GM23248 (cell line): Measurements from ENCODE around the gene CASKIN1. TPM values are rescaled to one million over a fixed set of nuclear protein-coding genes. Genes with fewer than 3 reads are reported as not detected.
"Not testable (repeated sequence)": the region's sequence is repeated elsewhere in the genome, so short reads cannot be mapped to it uniquely, and the experiment has no call there.

Experiments used
- DNase-seq: peaks from one replicate; pipeline ENCODE4 v3.0.0-alpha.2; 2015
- H2AFZ ChIP-seq: fragments of 200-600 bp; sonication (generic); 2 replicates; pipeline ENCODE4 v1.6.1; 2016; ENCODE audit warnings: antibody characterized with exemption
- H3F3A ChIP-seq: fragments of 200-600 bp; sonication (generic); 2 replicates; pipeline ENCODE4 v1.6.1; 2016; ENCODE audit warnings: mild to moderate bottlenecking, antibody characterized with exemption, mixed run types; ENCODE audit not compliant: insufficient read depth
- H3K27ac ChIP-seq: fragments of 200-600 bp; sonication (generic); 2 replicates; pipeline ENCODE4 v1.5.1; 2016; ENCODE audit warnings: mild to moderate bottlenecking
- H3K27me3 ChIP-seq: fragments of 200-600 bp; sonication (generic); replicated peaks from 2 replicates; pipeline ENCODE4 v1.6.1; 2016; ENCODE audit warnings: mild to moderate bottlenecking; ENCODE audit not compliant: insufficient read depth
- H3K36me3 ChIP-seq: fragments of 200-600 bp; sonication (generic); 2 replicates; pipeline ENCODE4 v1.6.1; 2016; ENCODE audit warnings: low read depth, mild to moderate bottlenecking
- H3K4me1 ChIP-seq: fragments of 200-600 bp; sonication (generic); 2 replicates; pipeline ENCODE4 v1.6.1; 2016; ENCODE audit warnings: mild to moderate bottlenecking; ENCODE audit not compliant: insufficient read depth
- H3K4me2 ChIP-seq: fragments of 200-600 bp; sonication (generic); one replicate; pipeline ENCODE4 v1.6.1; 2016; ENCODE audit warnings: mild to moderate bottlenecking; ENCODE audit not compliant: unreplicated experiment
- H3K4me3 ChIP-seq: fragments of 200-600 bp; sonication (generic); 2 replicates; pipeline ENCODE4 v1.5.1; 2016; ENCODE audit warnings: mild to moderate bottlenecking
- H3K79me2 ChIP-seq: fragments of 200-600 bp; sonication (generic); 2 replicates; pipeline ENCODE4 v1.6.1; 2016; ENCODE audit warnings: mild to moderate bottlenecking; ENCODE audit not compliant: insufficient read depth
- H3K9ac ChIP-seq: fragments of 200-600 bp; sonication (generic); 2 replicates; pipeline ENCODE4 v1.6.1; 2016; ENCODE audit warnings: mild to moderate bottlenecking
- H3K9me2 ChIP-seq: fragments of 200-600 bp; sonication (generic); 2 replicates; pipeline ENCODE4 v1.6.1; 2016; ENCODE audit warnings: mixed run types, mild to moderate bottlenecking, moderate library complexity; ENCODE audit not compliant: insufficient read depth
- H3K9me3 ChIP-seq: fragments of 200-600 bp; sonication (generic); one replicate; pipeline ENCODE4 v1.6.1; 2017; ENCODE audit warnings: low read depth
- H4K20me1 ChIP-seq: fragments of 200-600 bp; sonication (generic); 2 replicates; pipeline ENCODE4 v1.6.0; 2016; ENCODE audit not compliant: insufficient read depth
- EZH2 ChIP-seq: fragments of 200-600 bp; sonication (generic); IDR thresholded peaks from 2 replicates; pipeline ENCODE4 v1.6.1; 2018; ENCODE audit warnings: antibody characterized with exemption, mild to moderate bottlenecking; ENCODE audit not compliant: insufficient read depth, poor library complexity, severe bottlenecking
- EZH2phosphoT487 ChIP-seq: fragments of 200-600 bp; sonication (generic); IDR thresholded peaks from 2 replicates; pipeline ENCODE4 v1.6.1; 2018; ENCODE audit warnings: antibody characterized with exemption, moderate library complexity, mild to moderate bottlenecking, low read depth; ENCODE audit not compliant: insufficient read depth
- WGBS, 2 experiments: methylation state at CpG; one replicate each; pipeline ENCODE4 v1.1.6; 2015 to 2017; ENCODE audit warnings: low lambda C conversion rate in 2 of 2, low coverage in 1 of 2; ENCODE audit errors: missing lambda C conversion rate in 2 of 2; 5-methylcytosine and 5-hydroxymethylcytosine counted together
- in situ Hi-C: fragments of 300-500 bp; cut with MboI; formaldehyde crosslinking; loops from 2 replicates; pipeline ENCODE4 v1.15.0; 2020
- polyA plus RNA-seq: library from polyadenylated mRNA; unstranded; fragments of >200 nt; fragmentation: Nextera tagmentation; extraction: Ambion mirVana; gene quantifications from 2 replicates; pipeline ENCODE4 v1.2.1, GENCODE V29; 2016
- total RNA-seq: library from RNA; depleted of rRNA; stranded (reverse); fragments of >200 nt; shearing (Covaris generic); gene quantifications from 2 replicates; pipeline ENCODE4 v1.2.3, GENCODE V29; 2014

Gene CASKIN1
- total and polyA plus RNA-seq, 2 experiments from 2014 or later: not detected

DNA sequence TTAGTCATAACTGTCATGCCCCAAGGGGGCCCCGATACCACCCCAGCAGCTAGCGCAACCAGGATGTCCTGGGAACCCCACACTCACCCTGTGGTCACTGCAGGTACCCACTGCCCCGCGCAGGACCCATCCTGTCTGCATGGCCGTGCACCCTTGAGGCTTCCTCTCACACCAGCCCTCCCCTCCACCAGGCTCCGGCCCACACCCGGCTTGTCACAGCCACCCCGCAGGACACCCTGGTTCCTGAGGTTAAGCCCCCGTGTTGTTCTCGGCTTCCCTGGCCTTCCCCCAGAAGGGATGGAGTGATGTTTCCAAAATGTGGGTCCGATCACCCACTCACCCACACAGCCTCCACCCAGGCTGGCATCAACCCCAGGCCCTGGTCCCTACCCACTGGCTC is 47.4 kb upstream of the CASKIN1 start:
- Histone ChIP-seq H3K4me1 (no peaks in the 10 kb centered on the region), H3K9ac (no peak overlapping the region), H4K20me1 (no peaks in the 10 kb centered on the region), H3K4me3 (no peak overlapping the region), H3K9me3 (no peaks in the 10 kb centered on the region), H3K27ac (no peak overlapping the region), H3K4me2 (no peak overlapping the region), H3F3A (no peaks in the 10 kb centered on the region), H3K36me3 (peaks cover 12% of the 10 kb centered on the region; the same call in 1 of the 2 replicates), H3K79me2 (peaks cover 21% of the 10 kb centered on the region), H2AFZ (no peak overlapping the region), H3K9me2 (no peaks in the 10 kb centered on the region), H3K27me3 (no peaks in the 10 kb centered on the region)
- WGBS, 2 experiments: 92 to 93% methylated on average over 8 to 11 of the region's 11 CpGs
- TF ChIP-seq EZH2phosphoT487 (no peak), EZH2 (no peak)
- in situ Hi-C loops: no loop called here
- DNase-seq: no peak

DNA sequence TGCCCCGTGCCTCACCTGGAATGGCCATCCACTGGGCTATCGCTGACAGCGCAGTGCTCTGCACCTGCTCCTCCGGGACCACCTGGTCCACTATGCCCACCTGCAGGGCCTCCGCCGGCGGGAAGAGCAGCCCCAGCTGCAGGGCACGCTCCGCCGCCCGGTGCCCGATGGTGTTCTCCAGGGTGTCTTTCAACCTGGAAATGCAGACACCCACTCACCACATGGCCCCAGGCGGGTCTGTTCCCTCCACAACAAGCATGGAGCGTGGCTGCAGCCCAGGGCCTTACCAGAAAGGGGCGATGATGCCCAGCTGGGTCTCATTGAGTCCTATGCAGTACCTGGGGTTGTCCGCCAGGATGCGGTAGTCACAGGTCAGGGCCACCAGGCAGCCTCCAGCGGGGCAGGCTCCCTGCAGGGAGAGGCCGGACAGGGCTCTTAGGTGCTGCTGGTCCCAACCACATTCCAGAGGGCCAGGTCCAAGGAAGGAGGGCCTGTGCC is 46.7 kb upstream of the CASKIN1 start:
- 99% methylated on average over 19 of the region's 19 CpGs for WGBS, 2 experiments
- Histone ChIP-seq H3K9ac (no peak overlapping the region), H3K27me3 (no peaks in the 10 kb centered on the region), H3K9me3 (no peaks in the 10 kb centered on the region), H2AFZ (no peak overlapping the region), H3K9me2 (no peaks in the 10 kb centered on the region), H3K4me1 (no peaks in the 10 kb centered on the region), H3K36me3 (peaks cover 12% of the 10 kb centered on the region; the same call in 1 of the 2 replicates), H3F3A (no peaks in the 10 kb centered on the region), H4K20me1 (no peaks in the 10 kb centered on the region), H3K79me2 (peaks cover 14% of the 10 kb centered on the region), H3K4me3 (no peak overlapping the region), H3K27ac (no peak overlapping the region), H3K4me2 (no peak overlapping the region)
- no peak for DNase-seq
- TF ChIP-seq EZH2: no peak
- no peak for TF ChIP-seq EZH2phosphoT487
- in situ Hi-C loops: no loop called here

- Histone ChIP-seq H3K79me2 (peaks cover 9% of the 10 kb centered on the region), H3K4me1 (no peaks in the 10 kb centered on the region), H4K20me1 (no peaks in the 10 kb centered on the region), H3K9me2 (no peaks in the 10 kb centered on the region), H3K36me3 (peaks cover 12% of the 10 kb centered on the region; the same call in 1 of the 2 replicates), H3K4me3 (no peak overlapping the region), H2AFZ (no peak overlapping the region), H3K27me3 (no peaks in the 10 kb centered on the region), H3K27ac (no peak overlapping the region), H3F3A (no peaks in the 10 kb centered on the region), H3K9ac (no peak overlapping the region), H3K4me2 (no peak overlapping the region), H3K9me3 (no peaks in the 10 kb centered on the region)
- 83 to 88% methylated on average over 10 to 11 of the region's 11 CpGs for WGBS, 2 experiments
- in situ Hi-C loops: no loop called here
- no peak for DNase-seq
- TF ChIP-seq EZH2 (no peak), EZH2phosphoT487 (no peak)
These were observed 46.2 kb upstream of the CASKIN1 start for GRCh38 chr16:2242598-2242997.

DNA sequence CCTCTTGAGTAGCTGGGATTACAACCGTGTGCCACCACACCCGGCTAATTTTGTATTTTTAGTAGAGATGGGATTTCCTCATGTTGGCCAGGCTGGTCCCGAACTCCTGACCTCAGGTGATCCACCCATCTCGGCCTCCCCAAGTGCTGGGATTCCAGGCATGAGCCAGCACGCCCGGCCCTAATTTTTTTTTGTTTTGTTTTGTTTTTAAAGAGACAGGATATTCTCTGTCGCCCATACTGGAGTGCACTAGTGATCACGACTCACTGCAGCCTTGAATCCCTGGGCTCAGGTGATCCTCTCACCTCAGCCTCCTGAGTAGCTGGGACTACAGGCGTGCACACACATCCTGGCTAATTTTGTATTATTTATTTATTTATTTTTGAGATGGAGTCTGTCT is 43.9 kb upstream of the CASKIN1 start:
- DNase-seq, H3K9ac ChIP-seq, H3K79me2 ChIP-seq, H3K4me1 ChIP-seq, H3K27ac ChIP-seq, H3K9me3 ChIP-seq, H3F3A ChIP-seq, H2AFZ ChIP-seq, H3K4me3 ChIP-seq, H3K27me3 ChIP-seq, H3K36me3 ChIP-seq, H4K20me1 ChIP-seq, H3K4me2 ChIP-seq, in situ Hi-C loops, H3K9me2 ChIP-seq: not testable (repeated sequence)
- WGBS, 2 experiments: 72 to 77% methylated on average over 9 of the region's 9 CpGs
